Heart left ventricle (tissue), 16 donors: ENCODE data around the gene IPCEF1. TPM values are rescaled to one million over a fixed set of nuclear protein-coding genes. Genes with fewer than 3 reads are reported as not detected.

Source experiments
- ATAC-seq, 4 donors: fragments of 200-7000 bp; cut with Tn5 transposase; one replicate each; pipeline ENCODE4 v1.9.1; 2020 to 2022; ENCODE audit warnings: moderate library complexity in 4 of 4, mild to moderate bottlenecking in 3 of 4, moderate number of reproducible peaks in 1 of 4
- DNase-seq, 5 donors: peaks; one replicate each; pipeline ENCODE4 v3.0.0-alpha.2; 2020
- H3K27ac ChIP-seq, 12 donors: fragments of 200-600 bp; sonication (generic) in 4 of 12; one replicate each; pipeline versions ENCODE4 v1.5.0 to v1.8.0; 2016 to 2022; ENCODE audit warnings: mild to moderate bottlenecking in 2 of 12
- H3K27me3 ChIP-seq, 9 donors: fragments of 200-600 bp; sonication (generic) in 2 of 9; one replicate each; pipeline versions ENCODE4 v1.5.1 to v1.8.0; 2016 to 2022; ENCODE audit warnings: mild to moderate bottlenecking in 3 of 9
- H3K36me3 ChIP-seq, 9 donors: fragments of 200-600 bp; sonication (generic) in 2 of 9; one replicate each; pipeline versions ENCODE4 v1.5.0 to v1.8.0; 2018 to 2022; ENCODE audit warnings: mild to moderate bottlenecking in 2 of 9
- H3K4me1 ChIP-seq, 12 donors: fragments of 200-600 bp; sonication (generic) in 4 of 12; one replicate each; pipeline versions ENCODE4 v1.5.0 to v1.8.0; 2016 to 2022; ENCODE audit warnings: mild to moderate bottlenecking in 3 of 12
- H3K4me3 ChIP-seq, 12 donors: fragments of 200-600 bp; sonication (generic) in 4 of 12; one replicate each; pipeline versions ENCODE4 v1.5.0 to v1.8.0; 2017 to 2022; ENCODE audit warnings: mild to moderate bottlenecking in 9 of 12, moderate library complexity in 4 of 12
- H3K9me3 ChIP-seq, 12 donors: fragments of 200-600 bp; sonication (generic) in 4 of 12; one replicate each; pipeline versions ENCODE4 v1.5.0 to v1.8.0; 2016 to 2022; ENCODE audit warnings: mild to moderate bottlenecking in 1 of 12
- POLR2A ChIP-seq, 2 donors: fragments of 450-650 bp; IDR thresholded peaks; one replicate each; pipeline ENCODE4 v1.6.1; 2017; ENCODE audit warnings: antibody characterized with exemption in 2 of 2, mild to moderate bottlenecking in 2 of 2, moderate library complexity in 2 of 2
- WGBS, 4 donors: extraction: QIAGEN DNeasy Blood & Tissue Kit in 2 of 4; methylation state at CpG; one replicate each; pipeline versions ENCODE4 v1.1.5 to v1.1.7; 2013 to 2018; 5-methylcytosine and 5-hydroxymethylcytosine counted together
- intact Hi-C, 10 donors: fragments of 100-400 bp; cut with DNase I; formaldehyde crosslinking; loops; one replicate each; pipeline versions ENCODE4 v1.11.1 to v1.14.2; 2022
- polyA plus RNA-seq, 2 donors: library from polyadenylated mRNA; stranded (reverse); fragments of 200-250 nt; gene quantifications; one replicate each; pipeline ENCODE4 v1.2.3, GENCODE V29; 2013
- total RNA-seq, 9 donors: library from RNA; depleted of rRNA in 2 of 9; stranded (reverse); fragments of >200 nt in 2 of 9; fragmentation: NEBNext Ultra II Directional in 3 of 9; extraction: Animal tissue kit (Norgen Biotek cat#: 25700) in 3 of 9; gene quantifications; one replicate each; pipeline versions ENCODE4 v1.1.0 to v1.2.4, GENCODE V29; 2016 to 2023
- TF ChIP-seq, protein P1 (sequence below), 12 donors: fragments of 200-600 bp; sonication (generic) in 4 of 12; IDR thresholded peaks; one replicate each; pipeline versions ENCODE4 v1.5.0 to v1.8.0; 2018 to 2022; ENCODE audit warnings: antibody characterized with exemption in 12 of 12, mild to moderate bottlenecking in 5 of 12
- donor health status: ischemic (EF 13 %, LVEDD 7.1; RV severe dilation, severe dysfunction).
- donor health status: healthy with polysubstance abuse.
- donor health status: DM: no; HTN: yes; CAD: no.
- donor health status: DM: no; HTN: no; CAD: no.
- donor health status: ischemic (EF 25% LVEDD 6.9; RV normal size, moderate dysfunction).
- donor health status: ischemic (EF 25% LVEDD 5.7; RV mildly dilated, moderate dysfunction).
- donor health status: healthy.
- donor health status: DM: yes; HTN: yes; CAD: no.
- donor health status: ischemic (EF 35%, LVEDD 5.7; RV mildly dilated, moderate dysfunction).
- donor health status: nonischemic (EF 11% LVEDD 7.7; RV severe dilation, severe dysfunction).
- donor health status: DM: yes; HTN: yes; CAD: no.
- donor health status: PGD.
- donor health status: ischemic (EF 29% LVEDD 5.4; RV normal size, mild dysfunction).
- donor health status: nonischemic (EF 23%, LVEDD 6.1; RV moderate dilation, normal function).

Gene IPCEF1
- total and polyA plus RNA-seq, 11 donors: 0.10 to 4.1 (median 0.35) TPM

DNA sequence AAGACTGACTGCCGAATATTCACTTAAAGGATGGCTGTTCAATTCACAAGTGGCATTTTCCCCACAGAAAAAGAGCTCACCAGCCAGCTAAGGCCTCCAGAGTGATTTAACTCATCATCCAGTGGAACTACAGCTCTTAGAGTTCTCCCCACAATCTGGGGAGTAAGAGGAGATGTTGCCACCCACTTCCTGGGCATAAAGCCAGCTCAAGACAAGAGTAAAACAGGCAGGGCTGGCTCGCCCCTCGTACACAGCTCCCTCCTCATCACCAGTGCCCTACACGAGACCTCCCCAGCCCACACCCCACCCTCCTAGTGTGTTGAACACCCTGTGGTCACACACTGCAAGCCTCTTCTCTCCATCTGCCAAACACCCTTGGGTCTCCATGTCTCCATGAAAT, 47.2 kb upstream of the IPCEF1 start:
- H3K4me1 ChIP-seq: peaks cover 0 to 13% (median 5%) of the 10 kb centered on the region in 12 donors
- H3K27ac ChIP-seq: peak overlapping the region in 1 of 12 donors; percentile 58
- H3K4me3 ChIP-seq: no peak overlapping the region
- H3K9me3 ChIP-seq: no peaks in the 10 kb centered on the region
- 22 to 41% (median 34%) methylated on average over 4 of the region's 4 CpGs for WGBS, 4 donors
- intact Hi-C loops: loop anchor here in 3 of 10 donors (10.0 kb wide), 1 partner anchor 249 kb away; no protein-coding TSS in a partner anchor
- H3K27me3 ChIP-seq: no peaks in the 10 kb centered on the region
- DNase-seq (peak in 3 of 5 donors; percentile 24 to 46 (median 32)), ATAC-seq (peak; percentile 47 to 78 (median 56))
- TF ChIP-seq, protein P1, sequence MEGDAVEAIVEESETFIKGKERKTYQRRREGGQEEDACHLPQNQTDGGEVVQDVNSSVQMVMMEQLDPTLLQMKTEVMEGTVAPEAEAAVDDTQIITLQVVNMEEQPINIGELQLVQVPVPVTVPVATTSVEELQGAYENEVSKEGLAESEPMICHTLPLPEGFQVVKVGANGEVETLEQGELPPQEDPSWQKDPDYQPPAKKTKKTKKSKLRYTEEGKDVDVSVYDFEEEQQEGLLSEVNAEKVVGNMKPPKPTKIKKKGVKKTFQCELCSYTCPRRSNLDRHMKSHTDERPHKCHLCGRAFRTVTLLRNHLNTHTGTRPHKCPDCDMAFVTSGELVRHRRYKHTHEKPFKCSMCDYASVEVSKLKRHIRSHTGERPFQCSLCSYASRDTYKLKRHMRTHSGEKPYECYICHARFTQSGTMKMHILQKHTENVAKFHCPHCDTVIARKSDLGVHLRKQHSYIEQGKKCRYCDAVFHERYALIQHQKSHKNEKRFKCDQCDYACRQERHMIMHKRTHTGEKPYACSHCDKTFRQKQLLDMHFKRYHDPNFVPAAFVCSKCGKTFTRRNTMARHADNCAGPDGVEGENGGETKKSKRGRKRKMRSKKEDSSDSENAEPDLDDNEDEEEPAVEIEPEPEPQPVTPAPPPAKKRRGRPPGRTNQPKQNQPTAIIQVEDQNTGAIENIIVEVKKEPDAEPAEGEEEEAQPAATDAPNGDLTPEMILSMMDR (IDR thresholded peaks at IDR 0.05): no peak
- no peak for TF ChIP-seq POLR2A (IDR thresholded peaks at IDR 0.05)
- peaks cover 0 to 33% (median 9%) of the 10 kb centered on the region in 9 donors for H3K36me3 ChIP-seq

GRCh38 chr6:154402081-154402780, 45.6 kb upstream of the IPCEF1 start:
- ATAC-seq: no peak
- H3K27me3 ChIP-seq: no peaks in the 10 kb centered on the region
- H3K36me3 ChIP-seq: peaks cover 0 to 23% (median 9%) of the 10 kb centered on the region in 9 donors
- H3K4me1 ChIP-seq: peaks cover 0 to 9% (median 5%) of the 10 kb centered on the region in 12 donors
- DNase-seq: no peak
- WGBS, 4 donors: 91 to 96% (median 95%) methylated on average over 6 of the region's 6 CpGs
- intact Hi-C loops: loop anchor here in 3 of 10 donors (10.0 kb wide), 1 partner anchor 247 kb away; no protein-coding TSS in a partner anchor
- H3K4me3 ChIP-seq: no peak overlapping the region
- no peaks in the 10 kb centered on the region for H3K9me3 ChIP-seq
- H3K27ac ChIP-seq: no peak overlapping the region
- TF ChIP-seq POLR2A (IDR thresholded peaks at IDR 0.05): no peak
- TF ChIP-seq, protein P1 (IDR thresholded peaks at IDR 0.05): no peak

DNA sequence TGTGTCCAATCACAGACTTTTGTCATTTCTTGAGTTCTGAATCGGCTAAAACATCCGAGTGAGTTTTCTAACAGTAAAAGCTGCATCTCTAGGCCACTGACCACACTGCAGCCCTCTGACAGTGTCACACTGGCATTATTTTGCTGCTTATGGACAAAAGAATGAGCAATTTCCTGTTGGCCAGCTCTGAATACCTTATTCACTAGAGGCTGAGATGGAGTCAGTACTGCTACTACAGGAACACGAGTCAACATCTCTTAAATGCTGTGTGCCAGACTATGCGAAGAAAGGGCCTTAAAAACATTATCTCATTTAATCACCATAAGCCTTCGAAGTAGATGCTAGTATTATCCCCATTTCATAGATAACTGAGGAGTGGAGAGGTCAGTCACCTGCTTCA, 42.5 kb upstream of the IPCEF1 start:
- no peak overlapping the region for H3K27ac ChIP-seq
- WGBS, 4 donors: 65 to 81% (median 70%) methylated on average over 5 of the region's 5 CpGs
- no peak for TF ChIP-seq POLR2A (IDR thresholded peaks at IDR 0.05)
- TF ChIP-seq, protein P1 (IDR thresholded peaks at IDR 0.05): no peak
- intact Hi-C loops: no loop called here
- peaks cover 0 to 9% (median 7%) of the 10 kb centered on the region in 9 donors for H3K36me3 ChIP-seq
- no peak for DNase-seq
- ATAC-seq: no peak
- H3K9me3 ChIP-seq: no peaks in the 10 kb centered on the region
- no peaks in the 10 kb centered on the region for H3K27me3 ChIP-seq
- H3K4me1 ChIP-seq: peaks cover 0 to 9% (median 5%) of the 10 kb centered on the region in 12 donors
- no peak overlapping the region for H3K4me3 ChIP-seq

GRCh38 chr6:154397491-154398195, 41.0 kb upstream of the IPCEF1 start:
- no peak overlapping the region for H3K4me3 ChIP-seq
- H3K4me1 ChIP-seq: peaks cover 0 to 4% (median 0%) of the 10 kb centered on the region in 12 donors
- H3K27me3 ChIP-seq: no peaks in the 10 kb centered on the region
- no peaks in the 10 kb centered on the region for H3K9me3 ChIP-seq
- DNase-seq: no peak
- H3K27ac ChIP-seq: no peak overlapping the region
- peaks cover 0 to 9% (median 7%) of the 10 kb centered on the region in 9 donors for H3K36me3 ChIP-seq
- ATAC-seq: no peak
- intact Hi-C loops: no loop called here
- TF ChIP-seq POLR2A (IDR thresholded peaks at IDR 0.05): no peak
- TF ChIP-seq, protein P1 (IDR thresholded peaks at IDR 0.05): no peak
- 95 to 98% (median 97%) methylated on average over 9 of the region's 9 CpGs for WGBS, 4 donors
